GM12865 (cell line): ENCODE results near the gene RASAL2.
"Not testable (repeated sequence)": the region's sequence is repeated elsewhere in the genome, so short reads cannot be mapped to it uniquely, and the experiment has no call there.

Source experiments
- DNase-seq: peaks from one replicate; pipeline ENCODE4 v3.0.0; 2010; ENCODE audit warnings: low read depth
- H3K4me3 ChIP-seq: 2 replicates; pipeline ENCODE4 v1.5.1; 2011; ENCODE audit warnings: mild to moderate bottlenecking, low read depth, low read length, control low read depth
- CTCF ChIP-seq: IDR thresholded peaks from 2 replicates; pipeline ENCODE4 v1.5.1; 2011; ENCODE audit warnings: low read length, control low read depth, low read depth, inconsistent platforms; ENCODE audit not compliant: insufficient read depth; ENCODE audit errors: missing control alignments

RASAL2 gene

GRCh38 chr1:178345807-178346206, 251.9 kb downstream of the RASAL2 start:
- no peak for TF ChIP-seq CTCF
- H3K4me3 ChIP-seq: no peak overlapping the region
- DNase-seq: no peak

- no peak overlapping the region for H3K4me3 ChIP-seq
- no peak for TF ChIP-seq CTCF
- DNase-seq: no peak
These were observed 255.9 kb downstream of the RASAL2 start for GRCh38 chr1:178349801-178350200.

GRCh38 chr1:178351911-178352310, 258.0 kb downstream of the RASAL2 start:
- not testable (repeated sequence) for H3K4me3 ChIP-seq, DNase-seq

- DNase-seq: no peak
- no peak for TF ChIP-seq CTCF
- H3K4me3 ChIP-seq: no peak overlapping the region
These were observed 259.0 kb downstream of the RASAL2 start for GRCh38 chr1:178352790-178353416.

GRCh38 chr1:178353524-178353923, 259.6 kb downstream of the RASAL2 start:
- no peak overlapping the region for H3K4me3 ChIP-seq
- TF ChIP-seq CTCF: no peak
- DNase-seq: no peak

- DNase-seq: no peak
- no peak overlapping the region for H3K4me3 ChIP-seq
- no peak for TF ChIP-seq CTCF
These were observed 260.9 kb downstream of the RASAL2 start for GRCh38 chr1:178354816-178355215.

GRCh38 chr1:178356299-178356698, 262.4 kb downstream of the RASAL2 start:
- no peak overlapping the region for H3K4me3 ChIP-seq
- TF ChIP-seq CTCF: no peak
- DNase-seq: no peak
